ENCODE measurements around the gene TMEM151B.

DNA sequence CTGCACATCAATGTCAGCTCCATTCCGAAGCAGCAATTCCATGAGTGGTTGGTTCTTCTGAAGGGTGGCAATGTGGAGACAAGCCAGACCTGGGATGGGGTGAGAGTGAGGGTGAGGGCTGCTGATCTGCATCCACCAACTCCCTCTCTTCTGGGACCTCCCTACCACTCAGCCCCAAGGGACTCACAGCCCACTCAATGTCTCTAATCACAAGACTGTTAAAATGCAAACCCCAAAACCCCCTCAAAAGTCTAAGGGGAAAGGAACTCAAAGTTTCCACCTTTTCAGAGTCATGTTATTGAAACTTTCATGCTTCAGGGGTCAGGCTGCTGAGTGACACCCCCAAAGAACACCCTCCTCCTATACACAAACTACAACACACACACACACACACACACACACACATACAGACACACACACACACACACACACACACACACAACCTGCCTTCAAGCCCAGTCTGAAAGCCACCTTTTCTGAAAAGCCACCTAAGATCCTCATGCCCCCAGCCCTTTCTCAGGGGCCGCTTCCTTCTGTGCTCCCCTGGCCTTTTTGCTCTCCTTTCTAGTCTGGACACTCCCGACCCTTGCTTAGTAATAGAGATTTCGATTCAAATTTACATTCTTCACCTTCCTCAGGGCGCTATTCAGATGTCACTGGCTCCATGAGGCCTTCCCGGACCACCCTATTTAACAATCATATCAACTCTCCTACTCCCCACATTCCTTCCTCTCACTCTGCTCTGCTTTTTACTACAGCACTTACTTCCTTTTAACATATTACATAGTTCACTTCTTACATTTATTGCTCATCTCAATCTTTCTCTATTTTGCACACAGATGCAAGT is 9.6 kb upstream of the TMEM151B start:
- TF ChIP-seq CTCF (conservative IDR thresholded peaks at IDR 0.05; ENCODE audit: low read depth, low read length) = no peak
- TF ChIP-seq EZH2 (IDR thresholded peaks at IDR 0.05; ENCODE audit: borderline replicate concordance, low read depth, low read length, poor library complexity, severe bottlenecking) = no peak
